ENCODE results near the gene KHDC1.
"Not testable (repeated sequence)": the region's sequence is repeated elsewhere in the genome, so short reads cannot be mapped to it uniquely, and the experiment has no call there.

Gene KHDC1

GRCh38 chr6:73262671-73263569 is at the start of gene KHDC1:
KHDC1 (minus strand) TSS chr6:73263196; CDS start chr6:73242517, 20,679 bp downstream.
- DNase-seq (ENCODE audit: low read depth in 3 of 3): peak; percentile 7 to 33 (median 17)

- DNase-seq (ENCODE audit: low read depth in 3 of 3): not testable (repeated sequence)
These were observed 47.5 kb upstream of the KHDC1 start for GRCh38 chr6:73310503-73310845.

GRCh38 chr6:73309785-73310502 is 46.9 kb upstream of the KHDC1 start:
- peak; percentile 11 to 34 (median 33) for DNase-seq (ENCODE audit: low read depth in 3 of 3)

GRCh38 chr6:73309535-73309784 is 46.5 kb upstream of the KHDC1 start:
- peak in 1 of 3 experiments; percentile 5 for DNase-seq (ENCODE audit: low read depth in 3 of 3)

- DNase-seq (ENCODE audit: low read depth in 3 of 3): no peak
These were observed 45.9 kb upstream of the KHDC1 start for GRCh38 chr6:73308712-73309534.

- not testable (repeated sequence) for DNase-seq (ENCODE audit: low read depth in 3 of 3)
These were observed 40.8 kb upstream of the KHDC1 start for GRCh38 chr6:73303773-73304172.

GRCh38 chr6:73302339-73302738 is 39.3 kb upstream of the KHDC1 start:
- DNase-seq (ENCODE audit: low read depth in 3 of 3): no peak

GRCh38 chr6:73299151-73299971 is 36.4 kb upstream of the KHDC1 start:
- no peak for DNase-seq (ENCODE audit: low read depth in 3 of 3)

- DNase-seq (ENCODE audit: low read depth in 3 of 3): no peak
These were observed 30.3 kb upstream of the KHDC1 start for GRCh38 chr6:73293331-73293730.

GRCh38 chr6:73290435-73290834 is 27.4 kb upstream of the KHDC1 start:
- no peak for DNase-seq (ENCODE audit: low read depth in 3 of 3)

GRCh38 chr6:73286752-73287151 is 23.8 kb upstream of the KHDC1 start:
- no peak for DNase-seq (ENCODE audit: low read depth in 3 of 3)

GRCh38 chr6:73285674-73286283 is 22.8 kb upstream of the KHDC1 start:
- DNase-seq (ENCODE audit: low read depth in 3 of 3): no peak

- no peak for DNase-seq (ENCODE audit: low read depth in 3 of 3)
These were observed 19.9 kb upstream of the KHDC1 start for GRCh38 chr6:73282871-73283270.

- DNase-seq (ENCODE audit: low read depth in 3 of 3): not testable (repeated sequence)
These were observed 18.7 kb upstream of the KHDC1 start for GRCh38 chr6:73281684-73282083.

- DNase-seq (ENCODE audit: low read depth in 3 of 3): not testable (repeated sequence)
These were observed 6.3 kb upstream of the KHDC1 start for GRCh38 chr6:73269296-73269695.

- DNase-seq (ENCODE audit: low read depth in 3 of 3): not testable (repeated sequence)
These were observed 5.9 kb upstream of the KHDC1 start for GRCh38 chr6:73268896-73269295.

- no peak for DNase-seq (ENCODE audit: low read depth in 3 of 3)
These were observed 1.4 kb upstream of the KHDC1 start for GRCh38 chr6:73264446-73264845.

- no peak for DNase-seq (ENCODE audit: low read depth in 3 of 3)
These were observed 544 bp upstream of the KHDC1 start for GRCh38 chr6:73263570-73263909.

- DNase-seq (ENCODE audit: low read depth in 3 of 3): no peak
These were observed 4.3 kb downstream of the KHDC1 start for GRCh38 chr6:73258721-73259120.

GRCh38 chr6:73254323-73254722 is 8.7 kb downstream of the KHDC1 start:
- DNase-seq (ENCODE audit: low read depth in 3 of 3): not testable (repeated sequence)

- no peak for DNase-seq (ENCODE audit: low read depth in 3 of 3)
These were observed 10.3 kb downstream of the KHDC1 start for GRCh38 chr6:73252703-73253102.

Measured in stimulated activated CD4-positive, alpha-beta T cell treated with anti-CD3 and anti-CD28 coated beads, TNF-alpha, amount 100 ng/mL, for 4 hours (primary cell).